RWPE1 (cell line): ENCODE measurements around the gene PSME2.

ENCODE experiments used
- CTCF ChIA-PET: fragments of 350-600 bp; sonication (Branson Sonifier 250); formaldehyde crosslinking; extraction: SDS; loops from one replicate; lab custom pipeline; 2021; lab: Yijun Ruan, JAX
- POLR2A ChIA-PET: fragments of 400-600 bp; formaldehyde crosslinking; extraction: SDS; loops from one replicate; lab custom pipeline; 2020; ENCODE audit warnings: antibody characterized with exemption; ENCODE audit not compliant: low non-redundant PET; lab: Yijun Ruan, JAX
- DNase-seq: peaks from one replicate; pipeline ENCODE4 v3.0.0; 2012; ENCODE audit warnings: low spot score
- H3K27ac ChIP-seq: fragments of 450-650 bp; 2 replicates; pipeline ENCODE4 v1.5.1; 2017
- TF ChIP-seq, protein P1 (sequence below): fragments of 450-650 bp; conservative IDR thresholded peaks from 2 replicates; pipeline ENCODE4 v1.5.1; 2017; ENCODE audit warnings: low read depth, mild to moderate bottlenecking

The PSME2 gene

DNA sequence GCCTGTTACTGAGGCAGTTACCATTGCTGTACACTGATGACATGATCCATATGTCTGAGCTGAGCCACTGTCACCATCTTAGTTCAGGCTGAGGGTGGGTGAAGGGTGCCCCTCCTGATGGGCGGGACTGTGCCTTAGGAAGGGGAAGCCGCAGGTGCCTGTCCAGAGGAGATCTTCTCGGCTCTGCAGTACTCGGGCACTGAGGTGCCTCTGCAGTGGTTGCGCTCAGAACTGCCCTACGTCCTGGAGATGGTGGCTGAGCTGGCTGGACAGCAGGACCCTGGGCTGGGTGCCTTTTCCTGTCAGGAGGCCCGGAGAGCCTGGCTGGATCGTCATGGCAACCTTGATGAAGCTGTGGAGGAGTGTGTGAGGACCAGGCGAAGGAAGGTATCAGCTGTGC is 4.6 kb upstream of the PSME2 start:
- CTCF ChIA-PET, result interaction anchor here (1.9 kb wide), 1 partner anchor 10 kb away, joined by 9 read pairs; the partner anchor contains the start of gene IRF9
- DNase-seq, result no peak
- H3K27ac ChIP-seq, result peak overlapping the region; percentile 28; the same call in 1 of the 2 replicates
- TF ChIP-seq, protein P1, sequence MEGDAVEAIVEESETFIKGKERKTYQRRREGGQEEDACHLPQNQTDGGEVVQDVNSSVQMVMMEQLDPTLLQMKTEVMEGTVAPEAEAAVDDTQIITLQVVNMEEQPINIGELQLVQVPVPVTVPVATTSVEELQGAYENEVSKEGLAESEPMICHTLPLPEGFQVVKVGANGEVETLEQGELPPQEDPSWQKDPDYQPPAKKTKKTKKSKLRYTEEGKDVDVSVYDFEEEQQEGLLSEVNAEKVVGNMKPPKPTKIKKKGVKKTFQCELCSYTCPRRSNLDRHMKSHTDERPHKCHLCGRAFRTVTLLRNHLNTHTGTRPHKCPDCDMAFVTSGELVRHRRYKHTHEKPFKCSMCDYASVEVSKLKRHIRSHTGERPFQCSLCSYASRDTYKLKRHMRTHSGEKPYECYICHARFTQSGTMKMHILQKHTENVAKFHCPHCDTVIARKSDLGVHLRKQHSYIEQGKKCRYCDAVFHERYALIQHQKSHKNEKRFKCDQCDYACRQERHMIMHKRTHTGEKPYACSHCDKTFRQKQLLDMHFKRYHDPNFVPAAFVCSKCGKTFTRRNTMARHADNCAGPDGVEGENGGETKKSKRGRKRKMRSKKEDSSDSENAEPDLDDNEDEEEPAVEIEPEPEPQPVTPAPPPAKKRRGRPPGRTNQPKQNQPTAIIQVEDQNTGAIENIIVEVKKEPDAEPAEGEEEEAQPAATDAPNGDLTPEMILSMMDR, result no peak
- POLR2A ChIA-PET, result no interaction called here

- TF ChIP-seq, protein P1, result no peak
- DNase-seq, result no peak
- ChIA-PET CTCF (interaction anchor here (1.4 to 1.9 kb wide), 2 partner anchors 10 to 11 kb away, joined by 4 to 9 read pairs; partner anchors contain the start of gene IRF9), POLR2A (no interaction called here)
- peak overlapping the region; percentile 28; the same call in 1 of the 2 replicates for H3K27ac ChIP-seq
These were observed 4.2 kb upstream of the PSME2 start for GRCh38 chr14:24150567-24150966.

GRCh38 chr14:24150061-24150460 is 3.7 kb upstream of the PSME2 start:
- peak overlapping the region; percentile 28; the same call in 1 of the 2 replicates for H3K27ac ChIP-seq
- TF ChIP-seq, protein P1, result no peak
- CTCF ChIA-PET, result interaction anchor here (0.6 to 1.4 kb wide), 2 partner anchors 12 to 23 kb away, joined by 3 to 4 read pairs; partner anchors contain the start of gene IRF9
- no peak for DNase-seq
- POLR2A ChIA-PET, result interaction anchor here (1.1 kb wide), 1 partner anchor 11 kb away, joined by 4 read pairs; the partner anchor contains the start of gene IRF9

- no peak for DNase-seq
- no peak overlapping the region; the same call in 1 of the 2 replicates for H3K27ac ChIP-seq
- POLR2A ChIA-PET, result interaction anchor here (1.1 kb wide), 1 partner anchor 12 kb away, joined by 4 read pairs; the partner anchor contains the start of gene IRF9
- TF ChIP-seq, protein P1, result no peak
- CTCF ChIA-PET, result interaction anchor here (0.6 to 1.4 kb wide), 3 partner anchors 11 to 22 kb away, joined by 3 to 4 read pairs (median 4); partner anchors contain the start of gene IRF9
These were observed 3.0 kb upstream of the PSME2 start for GRCh38 chr14:24149302-24149969.

DNA sequence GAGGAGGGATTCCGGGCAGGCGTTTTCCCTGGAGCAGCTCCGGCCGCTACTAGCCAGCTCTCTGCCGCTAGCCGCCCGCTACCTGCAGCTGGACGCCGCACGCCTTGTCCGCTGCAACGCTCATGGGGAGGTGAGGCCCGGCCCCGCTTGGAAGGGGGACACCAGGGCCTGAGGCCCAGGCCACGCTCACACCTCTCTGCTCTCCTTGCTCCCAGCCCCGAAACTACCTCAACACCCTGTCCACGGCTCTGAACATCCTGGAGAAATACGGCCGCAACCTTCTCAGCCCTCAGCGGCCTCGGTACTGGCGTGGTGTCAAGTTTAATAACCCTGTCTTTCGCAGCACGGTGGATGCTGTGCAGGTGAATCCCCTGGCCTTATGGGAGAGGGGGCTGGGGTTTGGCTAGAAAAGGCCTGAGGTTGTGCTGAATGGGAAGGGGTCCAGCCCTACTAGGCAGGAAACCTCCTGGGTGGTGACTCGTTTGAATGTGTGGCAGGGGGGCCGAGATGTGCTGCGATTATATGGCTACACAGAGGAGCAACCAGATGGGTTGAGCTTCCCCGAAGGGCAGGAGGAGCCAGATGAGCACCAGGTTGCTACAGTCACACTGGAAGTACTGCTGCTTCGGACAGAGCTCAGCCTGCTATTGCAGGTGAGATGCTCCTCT is 1.5 kb upstream of the PSME2 start:
- no peak for DNase-seq
- H3K27ac ChIP-seq, result peak overlapping the region; percentile 97
- ChIA-PET CTCF (interaction anchor here (0.6 to 1.6 kb wide), 3 partner anchors 10 to 1252 kb away, joined by 4 to 5 read pairs (median 4); no protein-coding TSS in a partner anchor), POLR2A (interaction anchor here (0.6 to 1.7 kb wide), 4 partner anchors 12 to 248 kb away, joined by 3 to 8 read pairs (median 4); partner anchors contain the start of genes DCAF11 and PSME1)
- TF ChIP-seq, protein P1, result no peak
